K562 (cell line): ENCODE measurements around the gene PRDX1. TPM values are rescaled to one million over a fixed set of nuclear protein-coding genes. Genes with fewer than 3 reads are reported as not detected.

Source experiments
- CCNT2 ChIP-seq: IDR thresholded peaks from 2 replicates; pipeline ENCODE4 v1.6.1; 2011; ENCODE audit warnings: borderline replicate concordance, low read depth, mild to moderate bottlenecking, moderate library complexity, mixed read lengths, low read length; ENCODE audit not compliant: insufficient read length; ENCODE audit errors: extremely low read depth
- E2F8 ChIP-seq: fragments of 450-650 bp; IDR thresholded peaks from 2 replicates; pipeline ENCODE4 v1.7.1; 2018; ENCODE audit warnings: mild to moderate bottlenecking, low read depth; ENCODE audit not compliant: partially characterized antibody
- EHMT2 ChIP-seq: fragments of 450-650 bp; IDR thresholded peaks from 2 replicates; pipeline ENCODE4 v1.6.1; 2018; ENCODE audit warnings: antibody characterized with exemption
- ILF3 ChIP-seq: fragments of 450-650 bp; IDR thresholded peaks from 2 replicates; pipeline ENCODE4 v1.6.1; 2018; ENCODE audit warnings: antibody characterized with exemption, mild to moderate bottlenecking, moderate library complexity, borderline replicate concordance
- MAFF ChIP-seq: IDR thresholded peaks from 2 replicates; pipeline ENCODE4 v1.6.1; 2012; ENCODE audit warnings: low read length, improper control_type of control experiment
- MTA2 ChIP-seq: fragments of 450-650 bp; IDR thresholded peaks from 2 replicates; pipeline ENCODE4 v1.6.1; 2016; ENCODE audit warnings: low read depth
- PML ChIP-seq: IDR thresholded peaks from 2 replicates; pipeline ENCODE4 v1.6.1; 2012; ENCODE audit warnings: low read length, inconsistent platforms
- U2AF1 ChIP-seq: fragments of 200-400 bp; formaldehyde crosslinking; optimal IDR thresholded peaks from 2 replicates; pipeline ENCODE3; 2017; ENCODE audit warnings: mild to moderate bottlenecking, low read depth, low read length, moderate library complexity
- ZNF41 ChIP-seq: fragments of 250-450 bp; sonication (Bioruptor Pico); conservative IDR thresholded peaks from 2 replicates; pipeline ENCODE4 v1.4.0; 2020; ENCODE audit warnings: mild to moderate bottlenecking
- polyA plus RNA-seq, 8 experiments: library from polyadenylated mRNA; depleted of rRNA in 4 of 8; stranded (reverse) in 5 of 8; unstranded in 3 of 8; fragments of >200 nt; fragmentation: Nextera tagmentation in 2 of 8; fragmentation: Illumina TruSeq in 1 of 8; extraction: Ambion mirVana in 2 of 8; extraction: Trizol in 1 of 8; gene quantifications; 2 replicates each; pipeline versions ENCODE4 v1.2.1 to v1.2.3, GENCODE V29; 2011 to 2014; ENCODE audit warnings: inconsistent platforms in 1 of 8, missing spikeins in 1 of 8
- total RNA-seq, 7 experiments: library from RNA; depleted of rRNA in 6 of 7; stranded (reverse); fragments of >200 nt in 6 of 7; fragmentation: Illumina TruSeq in 2 of 7; extraction: Trizol in 2 of 7; gene quantifications; 2 replicates each; pipeline versions ENCODE4 v1.2.1 to v1.2.3, GENCODE V29; 2011 to 2021; ENCODE audit warnings: low replicate concordance in 1 of 7
- TF ChIP-seq, protein P1 (sequence below): sonication (generic); formaldehyde crosslinking; IDR thresholded peaks from 2 replicates; pipeline ENCODE4 v1.8.1; 2023; ENCODE audit warnings: missing genetic modification reagents, mild to moderate bottlenecking, borderline replicate concordance
- TF ChIP-seq, protein P2 (sequence below): sonication (generic); formaldehyde crosslinking; IDR thresholded peaks from 2 replicates; pipeline ENCODE4 v1.9.0; 2022; ENCODE audit warnings: mild to moderate bottlenecking, missing genetic modification reagents
- TF ChIP-seq, protein P3 (sequence below): sonication (generic); formaldehyde crosslinking; IDR thresholded peaks from 2 replicates; pipeline ENCODE4 v1.8.1; 2023; ENCODE audit warnings: mild to moderate bottlenecking, missing genetic modification reagents

The PRDX1 gene
- total and polyA plus RNA-seq, 9 of the 15 experiments (the other 6 are each of a cell fraction or from before 2014, with no cell fraction given) = 748 to 2,388 (median 1,045) TPM

DNA sequence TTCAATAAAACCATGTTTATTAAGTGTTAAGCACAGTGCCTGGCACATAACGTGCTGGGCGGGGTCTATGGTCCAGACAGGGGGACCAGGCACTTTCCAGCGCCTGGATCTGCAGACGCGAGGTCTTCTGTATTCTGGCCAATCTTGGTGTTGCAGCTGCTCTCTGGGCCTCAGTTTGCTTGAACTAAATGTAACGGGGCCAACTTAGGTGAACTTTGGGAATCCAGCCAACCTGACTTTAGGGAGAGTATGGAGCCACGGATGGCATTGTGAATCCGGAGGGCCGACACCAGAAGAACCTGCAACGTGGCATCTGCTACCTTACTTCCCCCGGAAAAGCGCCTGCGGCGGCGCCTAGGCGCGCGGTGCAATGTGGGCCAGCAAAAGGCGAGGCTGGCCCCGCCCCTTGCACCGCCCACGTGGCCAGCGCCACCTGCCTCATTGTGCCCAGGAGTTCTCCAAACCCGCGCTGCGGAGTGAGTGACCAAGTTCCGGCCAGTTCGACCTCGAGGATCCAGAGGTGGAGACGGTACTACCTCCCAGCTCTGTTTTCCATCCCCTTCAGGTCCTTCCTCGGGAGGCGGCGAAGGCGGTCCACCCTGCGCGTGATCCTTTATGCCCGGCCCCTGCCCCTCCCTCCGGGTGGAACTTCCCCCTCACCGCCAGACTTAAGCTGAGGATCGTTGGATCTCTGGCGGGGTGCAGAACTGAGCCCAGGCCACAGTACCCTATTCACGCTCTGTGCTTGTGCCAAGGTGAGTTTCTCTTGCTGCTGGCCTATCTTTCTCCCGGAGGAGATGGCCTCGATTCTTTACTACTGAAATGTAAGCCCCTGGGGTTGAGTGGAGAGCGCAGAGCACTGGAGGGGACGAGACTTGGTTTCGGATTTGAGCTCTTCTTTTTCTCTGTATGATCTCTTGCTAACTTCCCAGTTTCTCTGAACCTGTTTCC, 29.0 kb upstream of the PRDX1 start, which contains the start of gene AKR1A1 (continued):
- TF ChIP-seq, protein P1, sequence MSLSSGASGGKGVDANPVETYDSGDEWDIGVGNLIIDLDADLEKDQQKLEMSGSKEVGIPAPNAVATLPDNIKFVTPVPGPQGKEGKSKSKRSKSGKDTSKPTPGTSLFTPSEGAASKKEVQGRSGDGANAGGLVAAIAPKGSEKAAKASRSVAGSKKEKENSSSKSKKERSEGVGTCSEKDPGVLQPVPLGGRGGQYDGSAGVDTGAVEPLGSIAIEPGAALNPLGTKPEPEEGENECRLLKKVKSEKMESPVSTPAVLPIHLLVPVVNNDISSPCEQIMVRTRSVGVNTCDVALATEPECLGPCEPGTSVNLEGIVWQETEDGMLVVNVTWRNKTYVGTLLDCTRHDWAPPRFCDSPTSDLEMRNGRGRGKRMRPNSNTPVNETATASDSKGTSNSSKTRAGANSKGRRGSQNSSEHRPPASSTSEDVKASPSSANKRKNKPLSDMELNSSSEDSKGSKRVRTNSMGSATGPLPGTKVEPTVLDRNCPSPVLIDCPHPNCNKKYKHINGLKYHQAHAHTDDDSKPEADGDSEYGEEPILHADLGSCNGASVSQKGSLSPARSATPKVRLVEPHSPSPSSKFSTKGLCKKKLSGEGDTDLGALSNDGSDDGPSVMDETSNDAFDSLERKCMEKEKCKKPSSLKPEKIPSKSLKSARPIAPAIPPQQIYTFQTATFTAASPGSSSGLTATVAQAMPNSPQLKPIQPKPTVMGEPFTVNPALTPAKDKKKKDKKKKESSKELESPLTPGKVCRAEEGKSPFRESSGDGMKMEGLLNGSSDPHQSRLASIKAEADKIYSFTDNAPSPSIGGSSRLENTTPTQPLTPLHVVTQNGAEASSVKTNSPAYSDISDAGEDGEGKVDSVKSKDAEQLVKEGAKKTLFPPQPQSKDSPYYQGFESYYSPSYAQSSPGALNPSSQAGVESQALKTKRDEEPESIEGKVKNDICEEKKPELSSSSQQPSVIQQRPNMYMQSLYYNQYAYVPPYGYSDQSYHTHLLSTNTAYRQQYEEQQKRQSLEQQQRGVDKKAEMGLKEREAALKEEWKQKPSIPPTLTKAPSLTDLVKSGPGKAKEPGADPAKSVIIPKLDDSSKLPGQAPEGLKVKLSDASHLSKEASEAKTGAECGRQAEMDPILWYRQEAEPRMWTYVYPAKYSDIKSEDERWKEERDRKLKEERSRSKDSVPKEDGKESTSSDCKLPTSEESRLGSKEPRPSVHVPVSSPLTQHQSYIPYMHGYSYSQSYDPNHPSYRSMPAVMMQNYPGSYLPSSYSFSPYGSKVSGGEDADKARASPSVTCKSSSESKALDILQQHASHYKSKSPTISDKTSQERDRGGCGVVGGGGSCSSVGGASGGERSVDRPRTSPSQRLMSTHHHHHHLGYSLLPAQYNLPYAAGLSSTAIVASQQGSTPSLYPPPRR (CRISPR knock-in tag) = 0 out of 2 replicates have a peak, but pooled peaks have one; percentile 59
- peak; percentile 6; the same call in 1 of the 2 replicates for TF ChIP-seq ZNF41 (CRISPR knock-in tag)
- TF ChIP-seq E2F8 = peak; percentile 37
- 0 out of 2 replicates have a peak, but pooled peaks have one; percentile 50 for TF ChIP-seq ILF3
- TF ChIP-seq MAFF = no peak
- peak; percentile 74 for TF ChIP-seq CCNT2
- TF ChIP-seq, protein P2, sequence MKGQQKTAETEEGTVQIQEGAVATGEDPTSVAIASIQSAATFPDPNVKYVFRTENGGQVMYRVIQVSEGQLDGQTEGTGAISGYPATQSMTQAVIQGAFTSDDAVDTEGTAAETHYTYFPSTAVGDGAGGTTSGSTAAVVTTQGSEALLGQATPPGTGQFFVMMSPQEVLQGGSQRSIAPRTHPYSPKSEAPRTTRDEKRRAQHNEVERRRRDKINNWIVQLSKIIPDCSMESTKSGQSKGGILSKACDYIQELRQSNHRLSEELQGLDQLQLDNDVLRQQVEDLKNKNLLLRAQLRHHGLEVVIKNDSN (CRISPR knock-in tag) = peak; percentile 97
- TF ChIP-seq PML = peak; percentile 88
- TF ChIP-seq, protein P3, sequence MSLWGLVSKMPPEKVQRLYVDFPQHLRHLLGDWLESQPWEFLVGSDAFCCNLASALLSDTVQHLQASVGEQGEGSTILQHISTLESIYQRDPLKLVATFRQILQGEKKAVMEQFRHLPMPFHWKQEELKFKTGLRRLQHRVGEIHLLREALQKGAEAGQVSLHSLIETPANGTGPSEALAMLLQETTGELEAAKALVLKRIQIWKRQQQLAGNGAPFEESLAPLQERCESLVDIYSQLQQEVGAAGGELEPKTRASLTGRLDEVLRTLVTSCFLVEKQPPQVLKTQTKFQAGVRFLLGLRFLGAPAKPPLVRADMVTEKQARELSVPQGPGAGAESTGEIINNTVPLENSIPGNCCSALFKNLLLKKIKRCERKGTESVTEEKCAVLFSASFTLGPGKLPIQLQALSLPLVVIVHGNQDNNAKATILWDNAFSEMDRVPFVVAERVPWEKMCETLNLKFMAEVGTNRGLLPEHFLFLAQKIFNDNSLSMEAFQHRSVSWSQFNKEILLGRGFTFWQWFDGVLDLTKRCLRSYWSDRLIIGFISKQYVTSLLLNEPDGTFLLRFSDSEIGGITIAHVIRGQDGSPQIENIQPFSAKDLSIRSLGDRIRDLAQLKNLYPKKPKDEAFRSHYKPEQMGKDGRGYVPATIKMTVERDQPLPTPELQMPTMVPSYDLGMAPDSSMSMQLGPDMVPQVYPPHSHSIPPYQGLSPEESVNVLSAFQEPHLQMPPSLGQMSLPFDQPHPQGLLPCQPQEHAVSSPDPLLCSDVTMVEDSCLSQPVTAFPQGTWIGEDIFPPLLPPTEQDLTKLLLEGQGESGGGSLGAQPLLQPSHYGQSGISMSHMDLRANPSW (CRISPR knock-in tag) = no peak
- TF ChIP-seq MTA2 = no peak
- TF ChIP-seq U2AF1 = no peak
- 0 out of 2 replicates have a peak, but pooled peaks have one; percentile 13 for TF ChIP-seq EHMT2
